Central memory CD8-positive, alpha-beta T cell (primary cell): Measurements from ENCODE around the gene RAB2B.
"Not testable (repeated sequence)": the region's sequence is repeated elsewhere in the genome, so short reads cannot be mapped to it uniquely, and the experiment has no call there.

ENCODE experiments used
- ATAC-seq: fragments of 150-1000 bp; cut with Tn5 transposase; replicated peaks from 2 replicates; pipeline ENCODE4 v1.10.0; 2022; ENCODE audit warnings: mild to moderate bottlenecking, moderate FRiP score, moderate number of reproducible peaks; ENCODE audit not compliant: poor library complexity, severe bottlenecking; ENCODE audit errors: extremely low read depth
- DNase-seq, 2 donors: peaks; one replicate each; pipeline ENCODE4 v3.0.0; 2021; ENCODE audit warnings: low spot score in 2 of 2
- H3K27ac Mint-ChIP-seq: one replicate; pipeline ENCODE4 v1.8.0; 2022; ENCODE audit warnings: low read depth, mild to moderate bottlenecking, moderate library complexity, mixed read lengths
- H3K27me3 Mint-ChIP-seq: one replicate; pipeline ENCODE4 v1.8.0; 2022; ENCODE audit warnings: mixed read lengths
- H3K36me3 Mint-ChIP-seq: one replicate; pipeline ENCODE4 v1.8.0; 2022; ENCODE audit warnings: mild to moderate bottlenecking, moderate library complexity, mixed read lengths; ENCODE audit not compliant: insufficient read depth
- H3K4me1 Mint-ChIP-seq: one replicate; pipeline ENCODE4 v1.8.0; 2022; ENCODE audit warnings: mixed read lengths
- H3K4me3 Mint-ChIP-seq: one replicate; pipeline ENCODE4 v1.8.0; 2022; ENCODE audit warnings: mild to moderate bottlenecking, moderate library complexity, mixed read lengths
- H3K9me3 Mint-ChIP-seq: one replicate; pipeline ENCODE4 v1.8.0; 2022; ENCODE audit warnings: mixed read lengths

RAB2B gene

GRCh38 chr14:21455912-21456667, 20.7 kb downstream of the RAB2B start, which contains the start of gene CHD8:
Gene CHD8 (minus strand): TSS chr14:21456123. CDS start chr14:21431643, 24,480 bp downstream.
- Mint-ChIP-seq H3K4me3 (peak within 1 kb of the TSS; percentile 96), H3K36me3 (peaks cover 26% of the 10 kb centered on the region), H3K4me1 (peaks cover 36% of the 10 kb centered on the region), H3K27me3 (no peaks in the 10 kb centered on the region), H3K9me3 (no peaks in the 10 kb centered on the region), H3K27ac (peak within 1 kb of the TSS; percentile 94)
- ATAC-seq = peak; percentile 96
- peak; percentile 96 to 98 for DNase-seq

GRCh38 chr14:21455592-21455911, 21.2 kb downstream of the RAB2B start:
- Mint-ChIP-seq H3K27ac (peak overlapping the region; percentile 94), H3K4me1 (peaks cover 38% of the 10 kb centered on the region), H3K4me3 (peak overlapping the region; percentile 96), H3K9me3 (no peaks in the 10 kb centered on the region), H3K36me3 (peaks cover 26% of the 10 kb centered on the region), H3K27me3 (no peaks in the 10 kb centered on the region)
- DNase-seq (no peak), ATAC-seq (peak; percentile 8)

DNA sequence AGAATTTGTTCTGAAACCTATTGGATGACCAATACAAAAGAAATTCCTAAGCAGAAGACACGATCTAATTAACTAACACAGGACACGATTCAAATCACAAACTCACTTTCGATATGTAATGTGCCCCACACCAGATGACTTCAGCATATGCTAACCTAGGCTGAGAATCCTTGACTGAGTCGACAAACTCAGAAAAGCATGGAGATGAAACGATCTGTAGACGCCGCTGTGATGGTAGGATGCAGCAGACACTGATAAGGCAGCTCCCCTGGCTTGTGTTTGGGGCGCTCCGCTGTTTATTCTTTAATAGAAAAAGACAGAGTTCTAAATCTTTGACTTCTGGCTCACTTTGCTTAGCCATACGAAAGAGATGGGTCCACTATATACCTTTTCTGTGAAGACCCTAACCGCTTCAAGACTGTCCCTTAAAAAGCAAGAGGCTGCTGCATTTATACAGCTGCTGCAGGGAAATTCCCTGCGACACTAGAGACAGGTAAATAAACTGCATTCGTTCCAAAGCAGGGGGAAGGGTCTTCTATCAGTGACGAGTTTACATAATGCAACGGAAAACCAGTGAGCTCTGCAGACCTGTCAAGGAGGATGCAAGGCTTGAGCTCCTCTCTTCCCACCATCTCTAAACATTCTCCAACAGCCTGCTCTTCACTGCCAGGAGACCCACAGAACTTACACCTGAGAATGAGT, 21.8 kb downstream of the RAB2B start:
- H3K4me1 Mint-ChIP-seq = peaks cover 43% of the 10 kb centered on the region
- H3K36me3 Mint-ChIP-seq = peaks cover 24% of the 10 kb centered on the region
- no peak for DNase-seq
- H3K4me3 Mint-ChIP-seq = peak overlapping the region; percentile 96
- no peak for ATAC-seq
- H3K27ac Mint-ChIP-seq = peak overlapping the region; percentile 94
- H3K9me3 Mint-ChIP-seq = no peaks in the 10 kb centered on the region
- no peaks in the 10 kb centered on the region for H3K27me3 Mint-ChIP-seq

DNA sequence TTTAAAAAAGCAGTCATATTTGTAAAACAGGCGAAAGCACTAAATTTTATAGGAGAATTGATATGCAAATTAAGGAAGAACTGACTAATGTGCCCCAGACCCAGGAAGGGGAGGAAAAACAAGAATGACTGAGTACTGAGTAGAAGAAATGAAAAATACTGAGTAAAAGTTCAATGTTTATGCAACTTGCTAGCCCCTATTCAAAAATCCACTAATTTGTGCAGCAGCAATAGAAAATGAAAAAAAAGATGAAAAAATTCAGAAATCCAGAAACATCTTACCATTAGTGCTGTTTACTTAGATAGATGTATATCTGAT, 26.9 kb downstream of the RAB2B start:
- Mint-ChIP-seq H3K27me3 (no peaks in the 10 kb centered on the region), H3K36me3 (peaks cover 4% of the 10 kb centered on the region), H3K4me3 (no peak overlapping the region), H3K9me3 (no peaks in the 10 kb centered on the region), H3K27ac (peak overlapping the region; percentile 53), H3K4me1 (peaks cover 55% of the 10 kb centered on the region)
- no peak for ATAC-seq
- no peak for DNase-seq

DNA sequence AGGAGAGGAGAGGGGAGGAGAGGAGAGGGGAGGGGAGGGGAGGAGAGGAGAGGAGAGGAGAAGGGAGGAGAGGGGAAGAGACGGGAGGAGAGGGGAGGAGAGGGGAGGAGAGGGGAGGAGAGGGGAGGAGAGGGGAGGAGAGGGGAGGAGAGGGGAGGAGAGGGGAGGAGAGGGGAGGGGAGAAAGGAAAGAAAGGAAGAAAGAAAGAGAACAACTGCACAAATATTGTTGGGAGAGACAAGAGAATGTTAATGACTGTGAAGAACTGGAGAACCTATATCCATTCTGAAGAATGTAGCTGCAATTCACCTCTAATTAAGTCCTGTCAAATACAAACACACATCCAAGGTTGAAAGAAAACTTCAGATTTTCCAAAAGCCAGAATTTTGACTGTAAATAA, 34.1 kb downstream of the RAB2B start:
- not testable (repeated sequence) for H3K9me3 Mint-ChIP-seq, H3K27me3 Mint-ChIP-seq, H3K36me3 Mint-ChIP-seq, DNase-seq, ATAC-seq, H3K4me3 Mint-ChIP-seq
- Mint-ChIP-seq H3K4me1 (peaks cover 59% of the 10 kb centered on the region), H3K27ac (peak overlapping the region; percentile 79)

GRCh38 chr14:21440859-21441258, 35.9 kb downstream of the RAB2B start:
- no peak overlapping the region for H3K4me3 Mint-ChIP-seq
- no peaks in the 10 kb centered on the region for H3K9me3 Mint-ChIP-seq
- DNase-seq (no peak), ATAC-seq (no peak)
- no peaks in the 10 kb centered on the region for H3K27me3 Mint-ChIP-seq
- peak overlapping the region; percentile 97 for H3K27ac Mint-ChIP-seq
- H3K36me3 Mint-ChIP-seq = peaks cover 12% of the 10 kb centered on the region
- H3K4me1 Mint-ChIP-seq = peaks cover 61% of the 10 kb centered on the region

DNA sequence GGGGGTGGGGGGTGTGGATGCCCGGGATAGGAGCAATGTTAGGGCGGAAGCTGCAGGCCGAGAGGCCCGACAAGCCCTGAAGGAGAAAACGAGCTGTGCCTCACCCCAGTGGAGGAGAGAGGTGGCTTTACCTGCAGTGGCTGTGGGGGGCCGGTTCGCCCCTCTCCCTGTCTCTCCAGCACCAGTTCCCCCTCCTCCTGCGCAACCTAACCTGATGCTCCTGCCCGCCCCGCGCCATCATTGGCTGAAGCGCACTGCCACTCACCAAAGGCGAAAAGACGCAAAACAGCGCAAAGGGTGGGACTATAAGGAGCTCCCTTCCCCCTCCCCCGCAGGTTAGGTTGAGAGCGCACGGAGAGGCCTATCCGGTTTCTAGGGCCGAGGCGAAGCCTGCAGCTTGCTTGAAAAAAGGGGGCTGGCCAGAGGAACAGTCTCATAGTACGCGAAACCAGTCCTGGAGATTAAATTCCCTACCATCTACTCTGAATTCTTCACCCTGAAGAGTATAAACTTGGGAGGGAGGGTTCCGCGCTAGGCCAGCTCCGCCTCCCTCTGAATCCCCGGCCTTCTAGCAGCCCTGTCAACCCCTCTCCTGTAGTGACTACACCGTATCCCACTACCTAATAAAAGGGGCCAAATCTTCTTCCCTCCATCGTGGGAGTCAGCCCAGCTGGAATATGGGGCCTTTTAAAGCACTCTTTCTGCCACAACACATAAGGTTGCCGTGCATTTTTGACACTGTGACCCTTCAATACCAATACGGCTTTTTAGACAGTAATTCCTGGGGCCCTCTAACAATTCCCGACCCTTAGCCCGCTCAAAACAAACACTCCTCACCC, 39.5 kb downstream of the RAB2B start:
- Mint-ChIP-seq H3K36me3 (peaks cover 18% of the 10 kb centered on the region), H3K4me1 (peaks cover 77% of the 10 kb centered on the region), H3K27ac (peak overlapping the region; percentile 97), H3K4me3 (peak overlapping the region; percentile 89), H3K27me3 (no peaks in the 10 kb centered on the region), H3K9me3 (no peaks in the 10 kb centered on the region)
- ATAC-seq (peak; percentile 99), DNase-seq (peak; percentile 97 to 99)

- Mint-ChIP-seq H3K36me3 (peaks cover 20% of the 10 kb centered on the region), H3K27ac (peak overlapping the region; percentile 97), H3K27me3 (no peaks in the 10 kb centered on the region), H3K9me3 (no peaks in the 10 kb centered on the region), H3K4me1 (peaks cover 72% of the 10 kb centered on the region), H3K4me3 (peak overlapping the region; percentile 89)
- ATAC-seq = peak; percentile 11
- DNase-seq = no peak
Measured at GRCh38 chr14:21436567-21437062, 40.1 kb downstream of the RAB2B start.

GRCh38 chr14:21431126-21431525, 45.6 kb downstream of the RAB2B start:
- Mint-ChIP-seq H3K36me3 (peaks cover 45% of the 10 kb centered on the region), H3K4me1 (peaks cover 48% of the 10 kb centered on the region), H3K9me3 (no peaks in the 10 kb centered on the region), H3K27me3 (no peaks in the 10 kb centered on the region), H3K27ac (no peak overlapping the region), H3K4me3 (no peak overlapping the region)
- DNase-seq (no peak), ATAC-seq (no peak)

DNA sequence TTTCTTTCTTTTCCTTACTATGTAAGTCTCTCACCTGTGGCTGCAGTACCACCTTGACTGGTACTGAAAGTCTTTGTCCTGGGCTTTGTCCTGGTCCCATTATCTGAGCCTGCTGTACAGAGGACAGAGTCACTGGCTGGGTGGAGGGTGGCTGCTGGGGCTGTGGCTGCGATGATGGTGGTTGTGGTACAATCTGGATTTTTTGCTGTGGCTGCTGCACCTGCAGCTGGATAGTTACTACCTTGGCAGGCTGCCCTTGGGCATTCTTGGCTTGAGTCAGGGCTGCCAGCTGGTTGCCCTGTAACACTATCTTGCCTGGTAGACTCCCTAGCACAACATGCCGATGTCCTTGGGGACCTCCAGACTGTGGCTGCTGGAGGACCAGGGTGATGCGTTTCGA, 47.8 kb downstream of the RAB2B start:
- peaks cover 57% of the 10 kb centered on the region for H3K36me3 Mint-ChIP-seq

GRCh38 chr14:21426692-21427091, 50.1 kb downstream of the RAB2B start:
- Mint-ChIP-seq H3K4me1 (peaks cover 17% of the 10 kb centered on the region), H3K27me3 (no peaks in the 10 kb centered on the region), H3K9me3 (no peaks in the 10 kb centered on the region), H3K27ac (no peak overlapping the region), H3K36me3 (peaks cover 71% of the 10 kb centered on the region), H3K4me3 (no peak overlapping the region)
- ATAC-seq = no peak
- no peak for DNase-seq

More for the DNA sequence above, 47.8 kb downstream of the RAB2B start:
- ATAC-seq = no peak
- Mint-ChIP-seq H3K27ac (no peak overlapping the region), H3K4me3 (no peak overlapping the region), H3K27me3 (no peaks in the 10 kb centered on the region), H3K9me3 (no peaks in the 10 kb centered on the region), H3K4me1 (peaks cover 32% of the 10 kb centered on the region)
- DNase-seq = no peak

GRCh38 chr14:21419528-21419927, 57.2 kb downstream of the RAB2B start:
- Mint-ChIP-seq H3K27me3 (no peaks in the 10 kb centered on the region), H3K36me3 (peaks cover 69% of the 10 kb centered on the region), H3K27ac (no peak overlapping the region), H3K9me3 (no peaks in the 10 kb centered on the region), H3K4me1 (no peaks in the 10 kb centered on the region), H3K4me3 (no peak overlapping the region)
- no peak for ATAC-seq
- DNase-seq = no peak
